GM21381 (cell line): ENCODE results near the gene CD4.
"Not testable (repeated sequence)": the region's sequence is repeated elsewhere in the genome, so short reads cannot be mapped to it uniquely, and the experiment has no call there.

Source experiments
- ATAC-seq: cut with Tn5 transposase; IDR thresholded peaks from one replicate; pipeline ENCODE4 v1.9.1; 2021; ENCODE audit warnings: mild to moderate bottlenecking, moderate library complexity; ENCODE audit not compliant: unreplicated experiment

The CD4 gene

GRCh38 chr12:6866163-6866919 is 77.0 kb downstream of the CD4 start:
- no peak for ATAC-seq

DNA sequence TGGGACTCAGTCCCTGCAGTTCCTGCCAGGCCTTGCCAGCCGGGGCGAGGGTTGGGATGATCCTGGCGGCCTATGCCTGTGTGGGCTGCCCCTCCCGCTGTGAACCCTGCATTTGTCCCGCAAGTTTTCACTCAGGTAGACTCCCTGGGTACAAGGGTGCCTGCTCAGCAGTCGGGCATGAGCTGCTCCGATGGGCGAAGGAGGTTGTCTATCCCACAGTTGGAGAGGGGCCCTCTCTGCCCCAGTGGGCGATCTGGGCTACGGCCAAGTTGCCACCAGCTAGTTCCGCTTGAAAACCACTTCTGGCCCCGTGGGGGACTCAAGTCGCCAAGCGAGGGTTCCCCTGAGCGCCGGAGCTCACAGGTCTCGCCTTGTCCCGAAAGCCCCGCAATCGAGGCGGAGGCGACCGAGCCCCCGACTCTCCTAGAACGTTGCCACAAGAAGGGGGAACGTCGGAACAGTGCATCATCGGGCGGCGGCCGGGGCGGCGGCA is 77.6 kb downstream of the CD4 start:
- peak; percentile 5 for ATAC-seq

DNA sequence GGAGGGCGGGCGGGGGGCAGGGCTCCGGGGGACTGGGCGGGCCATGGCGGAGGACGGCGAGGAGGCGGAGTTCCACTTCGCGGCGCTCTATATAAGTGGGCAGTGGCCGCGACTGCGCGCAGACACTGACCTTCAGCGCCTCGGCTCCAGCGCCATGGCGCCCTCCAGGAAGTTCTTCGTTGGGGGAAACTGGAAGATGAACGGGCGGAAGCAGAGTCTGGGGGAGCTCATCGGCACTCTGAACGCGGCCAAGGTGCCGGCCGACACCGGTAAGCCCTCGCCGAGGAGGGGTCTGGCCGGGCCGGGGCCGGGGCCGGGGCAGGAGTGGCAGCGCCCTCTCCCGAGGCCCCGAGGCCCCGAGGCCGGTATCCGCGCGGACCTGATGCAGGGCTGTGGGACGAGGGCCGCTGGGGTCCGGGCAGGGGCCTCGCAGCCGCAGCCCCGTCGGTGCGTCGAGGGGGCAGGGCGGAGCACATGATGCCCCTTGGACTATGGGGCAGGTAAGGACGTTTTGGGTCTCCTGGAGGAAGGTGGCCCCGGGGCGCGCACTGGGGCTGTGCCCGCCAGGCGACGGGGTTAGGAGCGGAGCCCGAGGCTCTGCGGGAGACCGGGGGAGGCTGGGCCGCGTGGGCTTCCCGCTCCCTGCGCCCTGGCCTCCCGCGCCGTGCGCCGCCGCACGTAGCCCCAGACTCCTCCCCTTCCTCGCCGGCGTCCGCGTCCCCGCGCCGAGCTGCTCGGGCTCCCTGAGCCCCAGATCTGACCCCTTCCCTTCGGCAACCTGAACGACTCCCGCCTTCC is 78.3 kb downstream of the CD4 start, which contains the start of gene TPI1:
TSS of gene TPI1 (plus strand) at position 119 of the 798 bp plus-strand sequence. CDS start at position 155, 36 bp downstream.
- peak; percentile 57 for ATAC-seq

GRCh38 chr12:6868211-6869048 is 79.1 kb downstream of the CD4 start:
- ATAC-seq = no peak

DNA sequence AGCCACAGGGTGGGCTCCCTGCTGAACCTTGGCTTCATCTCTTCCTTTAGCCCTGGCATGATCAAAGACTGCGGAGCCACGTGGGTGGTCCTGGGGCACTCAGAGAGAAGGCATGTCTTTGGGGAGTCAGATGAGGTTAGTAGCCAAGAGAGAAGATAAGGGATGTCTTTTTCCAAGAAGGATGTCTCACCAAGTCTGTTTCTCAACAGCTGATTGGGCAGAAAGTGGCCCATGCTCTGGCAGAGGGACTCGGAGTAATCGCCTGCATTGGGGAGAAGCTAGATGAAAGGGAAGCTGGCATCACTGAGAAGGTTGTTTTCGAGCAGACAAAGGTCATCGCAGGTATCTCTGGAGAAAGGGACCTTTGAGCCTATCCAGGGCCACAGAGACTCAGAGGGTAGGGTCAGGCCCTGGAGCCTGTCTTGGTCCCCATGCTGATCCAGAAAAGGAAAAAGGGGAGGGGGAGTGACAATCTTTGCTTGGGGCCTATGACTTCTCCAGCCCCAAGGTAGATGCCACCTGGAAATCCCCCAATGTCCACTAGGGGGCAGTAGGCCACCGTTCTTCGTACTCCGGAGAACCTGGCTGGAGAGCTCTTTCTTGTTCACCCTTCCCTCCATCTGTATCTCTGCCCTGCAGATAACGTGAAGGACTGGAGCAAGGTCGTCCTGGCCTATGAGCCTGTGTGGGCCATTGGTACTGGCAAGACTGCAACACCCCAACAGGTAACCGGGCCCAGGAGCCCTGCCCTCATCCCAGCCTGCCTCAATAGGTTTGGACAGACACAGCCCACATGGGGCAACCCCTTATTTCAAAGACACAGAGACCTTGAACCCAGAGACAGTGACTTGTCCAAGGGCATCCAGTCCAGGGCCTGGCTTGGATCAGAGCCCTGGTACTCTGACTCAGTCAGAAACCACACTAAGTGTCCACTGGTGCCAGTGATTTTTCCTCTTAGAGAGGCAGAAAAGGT is 80.0 kb downstream of the CD4 start:
- ATAC-seq = no peak

- ATAC-seq = not testable (repeated sequence)
Measured at GRCh38 chr12:6870304-6870703, 81.0 kb downstream of the CD4 start.
